HG03175 (cell line): ENCODE results near the gene RBM47.
"Not testable (repeated sequence)": the region's sequence is repeated elsewhere in the genome, so short reads cannot be mapped to it uniquely, and the experiment has no call there.

Source experiments
- ATAC-seq: cut with Tn5 transposase; IDR thresholded peaks from one replicate; pipeline ENCODE4 v1.9.1; 2021; ENCODE audit warnings: mild to moderate bottlenecking, moderate library complexity; ENCODE audit not compliant: unreplicated experiment

The RBM47 gene

DNA sequence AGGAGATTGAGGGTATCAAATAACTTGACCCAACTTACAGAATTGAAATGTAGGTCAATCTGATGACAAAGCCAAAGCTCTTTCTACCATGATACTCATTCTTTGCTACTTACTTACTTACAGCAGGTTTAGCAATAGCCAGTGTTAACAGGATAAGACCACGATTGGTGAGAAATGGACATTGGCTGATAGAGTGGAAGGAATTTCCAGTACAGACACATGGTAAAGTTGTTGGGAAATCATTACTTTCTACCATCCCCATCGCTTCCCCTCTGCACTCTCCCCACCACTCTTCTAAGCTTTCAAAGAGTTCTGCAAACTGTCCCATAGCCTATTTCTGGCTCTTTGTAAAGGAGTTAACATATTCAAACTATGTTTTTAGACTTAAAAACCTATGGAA lies 174.8 kb downstream of the RBM47 start:
- no peak for ATAC-seq

DNA sequence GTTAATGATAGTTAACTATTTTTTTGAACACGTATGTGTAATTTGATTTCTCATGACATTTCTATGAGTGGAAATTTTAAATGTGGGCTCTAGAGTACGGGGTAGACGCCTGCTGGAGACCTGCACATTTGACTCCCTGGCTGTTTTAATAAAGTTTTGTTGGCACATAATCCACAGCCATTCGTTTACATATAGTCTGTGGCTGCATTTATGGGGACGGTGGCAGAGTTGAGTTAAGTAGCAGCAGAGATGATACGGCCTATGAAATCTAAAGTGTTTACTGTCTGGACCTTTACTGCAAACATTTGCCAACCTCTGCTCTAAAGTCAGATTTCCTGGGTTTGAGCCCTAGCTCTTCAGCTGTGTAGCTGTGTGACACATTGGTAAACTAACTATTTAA lies 175.8 kb downstream of the RBM47 start:
- ATAC-seq = no peak

DNA sequence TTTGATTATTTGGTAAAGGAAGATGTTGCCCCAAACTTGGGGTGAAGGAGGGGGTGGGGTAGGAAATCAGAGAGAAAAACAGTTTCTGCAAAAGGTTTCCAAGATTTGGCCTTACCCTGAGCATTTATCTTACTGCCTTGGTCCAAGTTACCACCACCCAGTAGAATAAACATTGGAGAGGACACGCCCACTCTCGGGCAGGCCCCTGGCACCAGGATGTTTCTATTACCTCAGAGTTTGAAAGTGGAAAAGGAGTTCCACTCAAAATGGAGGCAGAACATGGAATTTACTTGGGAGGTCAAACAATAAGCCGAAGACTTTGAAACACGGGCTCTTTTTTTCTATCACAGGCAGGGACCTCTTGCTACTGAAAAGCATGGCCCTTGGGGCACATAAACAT lies 180.8 kb downstream of the RBM47 start:
- ATAC-seq = no peak

DNA sequence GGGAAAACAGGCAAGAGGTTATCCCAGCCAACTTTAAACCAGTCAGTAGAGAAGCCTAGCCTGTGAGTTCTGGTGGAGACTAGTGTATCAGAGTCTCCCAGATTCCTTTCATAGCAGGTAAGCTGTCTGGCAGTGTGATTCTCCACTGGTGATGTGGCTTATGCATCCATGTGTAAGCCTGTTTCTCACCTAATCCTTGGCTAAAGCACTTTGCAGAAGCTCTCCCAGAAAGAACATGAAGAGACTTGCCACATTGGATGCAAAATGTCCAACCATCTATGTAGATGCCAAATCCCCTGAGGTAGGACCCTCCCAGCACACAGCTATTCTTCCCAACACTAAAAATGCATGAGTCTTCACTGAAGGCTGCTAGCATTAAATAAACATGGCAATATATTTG lies 182.8 kb downstream of the RBM47 start:
- no peak for ATAC-seq

DNA sequence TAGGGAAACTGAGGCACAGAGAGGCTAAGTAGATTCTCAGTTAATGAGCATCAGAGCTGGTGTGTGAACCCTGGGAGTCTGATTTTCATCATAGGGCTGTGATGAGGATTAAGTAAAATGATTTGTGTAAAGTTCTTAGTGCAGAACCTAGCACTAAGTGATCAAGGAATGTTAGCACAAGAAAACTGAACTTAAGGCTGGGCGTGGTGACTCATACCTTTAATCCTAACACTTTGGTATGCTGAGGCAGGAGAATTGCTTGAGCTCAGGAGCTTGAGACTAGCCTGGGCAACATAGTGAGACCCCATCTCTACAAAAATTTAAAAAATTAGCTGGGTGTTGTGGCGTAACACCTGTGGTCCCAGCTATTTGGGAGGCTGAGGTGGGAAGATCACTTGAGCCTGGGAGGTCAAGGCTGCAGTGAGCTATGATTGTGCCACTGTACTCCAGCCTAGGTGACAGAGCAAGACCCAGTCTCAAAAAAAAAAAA lies 183.4 kb downstream of the RBM47 start:
- not testable (repeated sequence) for ATAC-seq

DNA sequence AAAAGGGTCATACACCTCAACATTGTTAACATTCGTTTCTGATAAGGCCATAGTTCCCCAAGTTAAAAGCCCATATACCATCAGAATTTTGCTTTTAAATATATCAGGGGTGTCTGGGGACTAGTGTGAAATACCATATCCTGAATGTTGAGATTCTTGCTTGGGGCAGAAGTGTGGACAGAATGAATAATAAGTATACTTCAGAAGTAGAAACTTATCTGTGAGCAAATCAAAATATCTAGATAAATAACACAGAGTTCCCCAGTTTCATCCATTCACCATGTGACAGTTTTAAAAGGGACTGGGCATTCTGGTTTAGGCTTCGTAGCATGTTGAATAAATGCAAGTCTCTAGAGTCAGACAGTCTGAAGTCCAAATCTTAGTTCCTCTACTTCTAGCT lies 184.0 kb downstream of the RBM47 start:
- no peak for ATAC-seq

DNA sequence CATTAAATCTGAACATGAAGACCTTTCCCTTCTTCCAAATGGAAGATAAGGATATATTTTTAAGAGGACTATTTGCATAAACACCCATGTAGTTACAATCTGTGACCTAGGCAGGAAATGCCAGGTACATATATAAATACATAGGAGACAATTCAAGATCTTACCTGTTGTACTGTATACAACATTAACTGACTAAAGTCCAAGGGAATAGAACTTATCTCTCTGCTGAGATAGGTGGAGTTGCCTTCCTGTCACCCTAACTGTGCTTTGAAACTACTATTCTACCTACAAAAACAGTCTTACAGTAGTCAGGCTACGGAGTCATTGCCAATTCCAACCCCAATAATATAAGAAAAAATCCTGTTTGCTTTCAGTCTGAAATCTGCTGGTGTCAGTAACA lies 188.2 kb downstream of the RBM47 start:
- no peak for ATAC-seq

DNA sequence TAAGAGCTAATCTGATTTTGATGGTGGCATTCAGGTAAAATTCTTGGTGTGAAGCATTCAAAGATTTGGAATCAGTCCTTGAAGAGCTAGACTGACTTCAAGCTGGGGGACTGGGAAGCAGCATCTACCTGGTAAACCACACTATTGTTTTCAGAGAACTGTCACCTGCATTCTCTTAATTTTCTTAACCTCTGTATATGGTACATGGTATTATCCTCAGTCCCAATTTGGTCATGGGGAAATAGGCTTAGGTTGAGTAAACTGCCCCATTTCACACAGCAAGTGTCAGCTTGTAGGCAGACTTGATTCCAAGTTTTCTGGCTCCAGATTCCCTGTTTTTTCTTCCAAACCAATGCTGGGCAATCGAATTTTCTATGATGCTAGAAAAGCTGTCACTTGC lies 190.1 kb downstream of the RBM47 start:
- ATAC-seq = no peak

DNA sequence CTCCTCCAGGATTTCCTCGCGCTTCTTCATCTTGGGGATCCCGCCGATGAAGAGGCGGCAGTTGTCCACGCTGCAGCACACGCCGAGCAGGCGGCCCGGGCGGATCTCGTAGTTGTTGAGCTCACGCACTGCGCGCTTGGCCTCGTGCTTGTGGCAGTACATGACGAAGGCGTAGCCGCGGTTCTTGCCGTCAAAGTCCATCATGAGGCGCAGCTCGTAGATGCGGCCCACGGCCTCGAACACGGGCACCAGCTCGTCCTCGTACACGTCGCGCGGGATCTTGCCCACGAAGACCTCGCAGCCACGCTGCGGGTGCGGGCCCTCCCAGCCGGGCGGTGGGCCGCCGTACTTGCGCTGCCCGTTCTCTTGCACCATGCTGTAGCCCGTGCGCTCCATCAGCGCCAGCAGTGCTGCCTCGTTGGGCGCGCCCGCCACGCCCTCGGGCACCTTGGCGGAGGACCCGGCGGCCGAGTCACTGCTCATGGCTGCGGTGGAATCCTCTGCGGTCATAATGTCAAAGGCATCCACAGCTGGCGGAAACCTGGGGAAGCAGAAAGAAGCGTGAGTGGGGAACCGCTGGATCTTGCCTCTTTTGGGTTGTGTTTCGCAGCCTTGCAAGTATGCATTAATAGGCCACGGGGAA lies 191.2 kb downstream of the RBM47 start:
- no peak for ATAC-seq

DNA sequence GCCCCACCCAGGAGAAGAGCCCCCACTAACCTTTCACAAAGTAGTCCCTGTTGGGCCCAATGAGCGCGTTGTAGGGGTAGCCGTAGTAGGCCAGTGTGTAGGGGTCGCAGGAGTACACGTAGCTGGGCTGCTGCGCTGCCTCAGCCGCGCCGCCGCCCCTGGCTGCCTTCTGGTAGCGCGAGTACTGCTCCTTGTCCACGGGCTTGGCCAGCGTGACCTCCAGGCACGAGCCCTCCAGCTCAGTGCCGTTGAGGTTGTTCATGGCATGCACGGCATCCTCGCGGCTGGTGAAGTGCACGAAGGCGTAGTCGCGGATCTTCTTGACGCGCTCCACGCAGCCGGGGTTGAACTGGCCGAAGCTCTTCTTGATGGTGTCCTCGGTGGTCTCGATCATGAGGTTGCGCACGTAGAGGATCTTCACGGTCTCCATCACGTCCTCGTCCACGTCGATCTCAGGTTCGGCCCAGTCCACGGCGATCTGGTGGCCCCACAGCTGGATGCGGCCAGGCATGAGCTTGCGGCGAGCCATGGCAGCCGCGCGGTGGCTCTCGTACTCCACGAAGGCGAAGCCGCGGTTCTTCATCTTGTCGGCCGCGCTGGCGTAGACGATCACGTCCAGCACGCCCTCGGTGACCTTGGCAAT lies 191.8 kb downstream of the RBM47 start:
- ATAC-seq = no peak

DNA sequence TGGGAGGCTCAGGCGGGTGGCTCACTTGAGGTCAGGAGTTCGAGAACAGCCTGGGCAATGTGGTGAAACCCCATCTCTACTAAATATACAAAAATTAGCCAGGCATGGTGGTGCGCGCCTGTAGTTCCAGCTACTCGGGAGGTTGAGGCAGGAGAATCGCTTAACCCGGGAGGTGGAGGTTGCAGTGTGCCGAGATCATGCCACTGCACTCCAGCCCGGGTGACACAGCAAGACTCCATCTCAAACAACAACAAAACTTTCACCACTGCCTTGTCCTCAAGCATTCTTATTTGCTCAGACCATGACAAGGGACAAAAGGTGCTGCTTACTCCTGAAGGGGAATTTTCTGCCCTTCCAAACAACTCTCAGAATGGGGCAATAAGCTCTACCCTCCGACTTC lies 194.4 kb downstream of the RBM47 start:
- not testable (repeated sequence) for ATAC-seq

DNA sequence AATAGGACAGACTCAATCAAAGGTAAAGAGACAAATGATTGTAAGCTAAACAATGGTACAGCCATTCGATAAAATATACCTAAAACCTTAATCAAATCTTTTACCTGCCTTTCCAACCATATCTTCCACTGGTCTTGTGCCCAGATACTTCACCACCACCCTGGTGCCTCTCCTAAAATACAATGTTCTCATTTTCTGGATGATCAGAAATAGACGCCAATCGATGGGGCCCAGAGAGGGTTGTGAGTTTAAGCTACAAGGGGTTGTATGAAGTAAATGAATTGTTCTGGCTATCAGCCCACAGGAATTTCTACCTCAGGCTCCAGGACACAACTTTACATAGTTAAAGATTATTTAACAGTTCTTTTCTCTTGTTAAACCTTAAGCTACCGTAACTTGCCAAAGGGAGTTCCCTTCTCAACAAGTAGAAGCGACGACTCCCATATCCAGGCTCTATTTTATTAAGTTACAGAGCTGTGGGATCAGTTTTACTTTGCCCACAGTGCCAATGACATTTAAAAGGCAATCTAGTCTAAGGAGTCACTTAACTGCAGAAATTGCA lies 195.5 kb downstream of the RBM47 start:
- no peak for ATAC-seq

DNA sequence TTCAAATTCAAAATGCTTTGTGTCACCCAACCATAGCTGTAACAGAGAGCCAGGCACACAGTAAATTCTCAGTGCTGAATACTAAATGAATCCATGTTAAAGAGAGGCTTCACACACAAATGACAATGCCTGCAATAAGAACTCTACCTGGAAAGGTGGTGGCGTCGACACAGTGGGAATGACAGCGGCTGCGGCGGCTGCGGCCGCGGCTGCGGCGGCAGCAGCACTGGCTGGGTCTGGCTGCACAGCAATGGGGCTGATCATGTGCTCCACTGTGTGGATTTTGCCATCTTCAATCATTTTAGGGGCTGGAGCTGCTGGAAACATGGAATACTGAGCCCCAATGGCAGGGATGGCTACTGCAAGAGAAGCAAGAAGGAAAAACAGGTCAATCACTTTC lies 197.2 kb downstream of the RBM47 start:
- ATAC-seq = no peak

DNA sequence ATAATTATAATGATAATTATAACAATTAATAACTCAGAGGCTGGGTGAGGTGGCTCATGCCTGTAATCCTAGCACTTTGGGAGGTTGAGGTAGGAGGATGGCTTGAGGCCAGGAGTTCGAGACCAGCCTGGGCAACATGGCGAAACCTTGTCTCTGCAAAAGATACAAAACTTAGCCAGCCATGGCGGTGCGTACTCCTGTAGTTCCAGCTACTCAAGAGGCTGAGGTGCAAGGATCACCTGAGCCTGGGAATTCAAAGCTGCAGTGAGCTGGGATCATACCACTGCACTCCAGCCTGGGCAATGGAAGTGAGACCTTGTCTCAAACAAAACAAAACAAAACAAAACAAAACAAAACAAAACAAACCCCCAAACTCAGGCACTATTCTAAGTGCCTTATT lies 201.8 kb downstream of the RBM47 start:
- ATAC-seq = not testable (repeated sequence)

DNA sequence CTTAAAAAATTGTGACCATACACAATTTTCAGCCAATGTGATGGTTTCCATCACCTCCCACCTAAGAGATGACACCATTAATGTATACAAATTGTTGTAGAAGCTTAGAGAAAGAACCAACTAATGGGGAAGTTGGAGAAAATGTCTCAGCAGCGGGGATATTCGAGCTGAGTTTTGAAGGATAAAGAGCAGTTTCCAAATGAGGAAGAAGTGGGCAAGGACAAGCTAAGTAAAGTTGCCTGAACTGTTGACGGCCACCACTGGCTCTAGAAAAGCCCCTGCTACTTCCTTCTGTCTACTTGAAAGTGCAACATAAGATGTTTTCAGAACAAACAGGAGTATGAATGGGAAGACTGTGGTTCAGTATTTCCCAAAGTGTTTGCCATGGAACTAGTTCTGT lies 202.5 kb downstream of the RBM47 start:
- ATAC-seq = no peak

DNA sequence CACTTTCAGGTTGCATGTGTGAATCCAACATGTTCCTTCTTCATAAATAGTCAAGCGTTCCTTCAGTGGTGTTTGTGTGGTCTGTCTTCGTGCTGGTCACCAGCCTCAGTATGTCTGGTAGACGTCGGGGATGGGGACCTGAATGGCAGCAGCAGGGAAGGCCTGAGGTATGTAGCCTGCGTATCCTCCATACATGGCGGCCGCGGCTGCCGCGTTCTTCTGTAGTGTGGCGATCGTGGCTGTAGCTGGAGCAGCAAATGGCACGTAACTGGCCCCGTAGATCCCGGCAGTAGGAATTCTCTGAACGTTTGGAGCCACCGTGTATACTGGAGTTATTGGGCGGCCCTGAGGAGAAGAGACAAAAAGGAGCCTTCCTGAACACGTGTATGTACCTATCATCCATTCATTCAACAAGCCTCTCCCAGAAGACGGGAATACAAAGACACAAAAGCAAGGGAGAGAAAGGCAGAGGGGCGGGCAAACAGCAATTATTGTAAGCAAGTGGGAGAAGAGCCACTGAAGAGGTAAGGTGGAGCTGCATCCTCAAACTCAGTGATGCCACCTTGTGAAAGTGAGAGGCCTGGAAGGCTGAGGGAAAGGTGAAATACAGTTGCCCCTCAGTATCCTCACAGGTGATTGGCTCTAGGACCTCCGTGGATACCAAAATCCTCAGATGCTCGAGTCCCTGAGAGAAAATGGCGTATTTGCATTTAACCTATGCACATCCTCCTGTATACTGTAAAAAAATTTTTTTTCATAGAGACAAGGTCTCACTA lies 203.7 kb downstream of the RBM47 start:
- ATAC-seq = no peak

DNA sequence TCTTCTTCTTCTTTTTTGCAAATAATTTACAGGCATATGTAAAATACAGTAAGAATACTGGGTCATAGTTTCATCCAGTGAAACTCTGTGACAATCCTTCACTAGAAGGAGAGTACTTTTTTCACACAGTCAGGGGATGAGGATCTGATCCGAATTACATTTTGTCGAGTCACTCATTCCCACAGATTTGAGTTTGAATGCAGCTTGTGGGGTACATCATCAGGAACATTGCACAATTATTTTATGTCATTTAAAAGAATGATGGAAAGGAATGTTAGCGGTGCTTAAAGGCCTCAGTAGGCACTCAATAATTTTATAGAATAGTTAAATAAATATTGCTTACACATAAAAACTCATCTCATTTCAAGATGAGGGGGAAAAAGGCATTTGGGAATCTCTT lies 205.9 kb downstream of the RBM47 start:
- no peak for ATAC-seq

DNA sequence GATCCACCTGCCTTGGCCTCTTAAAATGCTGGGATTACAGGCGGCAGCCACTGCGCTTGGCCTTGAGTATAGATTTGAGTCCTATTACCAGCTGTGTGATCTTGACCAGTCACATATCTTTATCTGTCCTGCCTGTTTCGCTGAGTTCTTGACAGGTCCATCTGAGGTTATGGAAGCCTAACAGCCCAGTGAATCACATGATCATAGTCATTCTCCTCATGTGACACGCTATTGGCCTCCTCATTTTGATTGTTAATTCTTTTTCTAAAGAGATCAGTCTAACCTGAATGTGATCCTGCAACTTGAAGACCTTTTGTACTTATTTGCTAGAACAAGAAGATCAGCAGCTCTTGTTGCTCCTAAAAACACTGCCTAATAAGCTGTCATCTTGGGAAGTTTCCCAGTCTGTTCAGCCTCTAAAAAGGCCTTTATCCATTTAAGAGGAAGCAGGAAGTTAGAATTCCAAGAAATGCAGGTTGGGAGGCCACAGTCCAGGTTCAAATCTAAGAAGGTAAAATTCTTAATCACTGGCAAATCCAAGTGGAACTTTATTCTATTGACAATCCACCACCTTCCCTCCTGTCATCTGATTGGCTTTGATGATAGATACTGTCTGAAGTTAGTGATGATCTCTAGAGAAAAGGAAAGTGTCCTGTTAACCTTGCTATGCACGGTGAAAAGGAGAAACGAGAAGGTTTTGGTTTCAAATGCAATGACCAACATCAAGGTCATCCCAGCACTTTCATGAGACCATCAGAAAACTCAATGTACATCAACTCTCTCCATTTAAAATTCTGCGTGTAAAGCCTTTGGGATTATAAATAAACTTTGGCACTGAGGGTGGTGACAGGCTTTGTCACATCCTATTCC lies 207.6 kb downstream of the RBM47 start:
- ATAC-seq = no peak

DNA sequence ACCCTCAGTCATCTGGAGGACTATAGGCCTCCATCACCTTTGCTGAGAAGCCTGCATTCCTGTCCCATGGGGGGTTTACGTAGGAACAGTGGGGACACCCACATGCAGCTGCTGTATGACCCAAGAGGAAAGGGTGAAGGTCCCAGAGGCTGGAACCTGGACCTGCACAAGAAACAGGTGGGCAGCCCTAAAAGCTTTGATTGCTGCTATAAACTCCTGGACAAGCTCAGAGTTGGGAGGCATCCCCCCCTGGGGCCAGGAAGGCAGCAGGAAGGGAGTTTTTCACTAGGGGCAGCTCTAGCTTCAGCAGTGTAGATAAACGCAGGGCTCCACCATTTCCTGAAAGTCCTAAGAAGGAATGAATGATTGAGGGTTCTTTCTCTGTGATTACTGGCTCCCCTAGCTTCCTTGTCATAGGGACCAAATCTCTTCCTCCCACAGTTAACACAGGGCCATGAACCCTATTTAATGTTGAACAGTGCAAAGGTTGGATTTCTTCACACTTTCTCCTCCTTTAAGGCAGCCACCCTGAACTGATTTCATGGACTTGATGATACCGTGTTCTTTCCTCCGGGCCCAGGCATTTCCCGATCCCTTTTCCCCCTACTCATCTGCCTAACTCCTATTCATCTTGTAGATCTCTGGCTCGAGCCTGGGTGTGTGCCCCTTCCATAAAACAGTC lies 210.3 kb downstream of the RBM47 start:
- ATAC-seq = no peak
